Adipose tissue (tissue), 3 donors: ENCODE measurements around the gene GASK1A. TPM values are rescaled to one million over a fixed set of nuclear protein-coding genes. Genes with fewer than 3 reads are reported as not detected.

Experiments used
- H3K27ac ChIP-seq: one replicate; pipeline ENCODE4 v1.5.1; 2013; ENCODE audit warnings: low read depth, low read length
- WGBS, 3 donors: extraction: QIAGEN DNeasy Blood & Tissue Kit; methylation state at CpG; one replicate each; pipeline ENCODE4 v1.1.7; 2013; 5-methylcytosine and 5-hydroxymethylcytosine counted together
- polyA plus RNA-seq, 3 donors: library from polyadenylated mRNA; stranded (reverse); fragments of 200-250 nt; gene quantifications; one replicate each; pipeline ENCODE4 v1.2.3, GENCODE V29; 2013
- donor health status: healthy with polysubstance abuse.
- donor health status: Bipolar disorder and iron deficiency.
- donor health status: healthy.

Gene GASK1A
- polyA plus RNA-seq, 3 donors = 1.6 to 7.8 (median 4.5) TPM

GRCh38 chr3:43005981-43006380 lies 26.9 kb downstream of the GASK1A start:
- no peak overlapping the region for H3K27ac ChIP-seq
- WGBS, 3 donors = 30 to 59% (median 44%) methylated on average over 4 of the region's 4 CpGs

GRCh38 chr3:43006825-43007224 lies 27.7 kb downstream of the GASK1A start:
- H3K27ac ChIP-seq = no peak overlapping the region
- 81 to 95% (median 94%) methylated on average over 2 of the region's 2 CpGs for WGBS, 3 donors

- WGBS, 3 donors = 90 to 94% (median 92%) methylated on average over 3 of the region's 3 CpGs
- no peak overlapping the region for H3K27ac ChIP-seq
These were observed 30.4 kb downstream of the GASK1A start for GRCh38 chr3:43009547-43009946.

- no peak overlapping the region for H3K27ac ChIP-seq
These were observed 31.5 kb downstream of the GASK1A start for GRCh38 chr3:43010638-43011037.

- 66 to 84% (median 67%) methylated on average over 3 of the region's 3 CpGs for WGBS, 3 donors
These were observed 32.5 kb downstream of the GASK1A start for GRCh38 chr3:43011638-43012037.

GRCh38 chr3:43012174-43012573 lies 33.1 kb downstream of the GASK1A start:
- no peak overlapping the region for H3K27ac ChIP-seq

More at GRCh38 chr3:43011638-43012037, 32.5 kb downstream of the GASK1A start:
- H3K27ac ChIP-seq = no peak overlapping the region

- no peak overlapping the region for H3K27ac ChIP-seq
- 79 to 84% (median 80%) methylated on average over 2 of the region's 2 CpGs for WGBS, 3 donors
These were observed 34.1 kb downstream of the GASK1A start for GRCh38 chr3:43013256-43013655.

- H3K27ac ChIP-seq = no peak overlapping the region
- WGBS, 3 donors = 48 to 83% (median 51%) methylated on average over 2 of the region's 2 CpGs
These were observed 34.6 kb downstream of the GASK1A start for GRCh38 chr3:43013743-43014155.

GRCh38 chr3:43014241-43014640 lies 35.1 kb downstream of the GASK1A start:
- 71 to 76% (median 76%) methylated on average over 3 of the region's 3 CpGs for WGBS, 3 donors
- H3K27ac ChIP-seq = no peak overlapping the region

GRCh38 chr3:43014956-43015355 lies 35.8 kb downstream of the GASK1A start:
- 54 to 72% (median 57%) methylated on average over 1 of the region's 1 CpG for WGBS, 3 donors

GRCh38 chr3:43015572-43015971 lies 36.5 kb downstream of the GASK1A start:
- WGBS, 3 donors = 67 to 100% (median 70%) methylated on average over 1 of the region's 1 CpG
- no peak overlapping the region for H3K27ac ChIP-seq

More at GRCh38 chr3:43014956-43015355, 35.8 kb downstream of the GASK1A start:
- no peak overlapping the region for H3K27ac ChIP-seq

GRCh38 chr3:43015991-43016865 lies 37.1 kb downstream of the GASK1A start:
- WGBS, 3 donors = 44 to 64% (median 54%) methylated on average over 5 of the region's 5 CpGs
- H3K27ac ChIP-seq = no peak overlapping the region

- H3K27ac ChIP-seq = no peak overlapping the region
These were observed 37.9 kb downstream of the GASK1A start for GRCh38 chr3:43017004-43017403.

GRCh38 chr3:43017593-43018195 lies 38.6 kb downstream of the GASK1A start:
- WGBS, 3 donors = 75 to 90% (median 80%) methylated on average over 9 of the region's 9 CpGs
- no peak overlapping the region for H3K27ac ChIP-seq

More at GRCh38 chr3:43017004-43017403, 37.9 kb downstream of the GASK1A start:
- 82 to 96% (median 86%) methylated on average over 1 of the region's 1 CpG for WGBS, 3 donors

GRCh38 chr3:43018246-43018645 lies 39.1 kb downstream of the GASK1A start:
- H3K27ac ChIP-seq = no peak overlapping the region
- WGBS, 3 donors = 95 to 98% (median 98%) methylated on average over 2 of the region's 2 CpGs

- 73 to 79% (median 75%) methylated on average over 6 of the region's 6 CpGs for WGBS, 3 donors
- no peak overlapping the region for H3K27ac ChIP-seq
These were observed 40.1 kb downstream of the GASK1A start for GRCh38 chr3:43019006-43019809.

- H3K27ac ChIP-seq = no peak overlapping the region
These were observed 40.7 kb downstream of the GASK1A start for GRCh38 chr3:43019826-43020225.

GRCh38 chr3:43021186-43021585 lies 42.1 kb downstream of the GASK1A start:
- no peak overlapping the region for H3K27ac ChIP-seq
- WGBS, 3 donors = 66 to 85% (median 73%) methylated on average over 4 of the region's 4 CpGs

- H3K27ac ChIP-seq = no peak overlapping the region
- 39 to 62% (median 52%) methylated on average over 1 of the region's 1 CpG for WGBS, 3 donors
These were observed 43.0 kb downstream of the GASK1A start for GRCh38 chr3:43022121-43022520.
